GM20431 (cell line): ENCODE results near the gene AUTS2.

Experiments
- in situ Hi-C: fragments of 300-500 bp; cut with MseI, MboI; formaldehyde crosslinking; loops from one replicate; pipeline ENCODE4 v1.15.0; 2020; ENCODE audit warnings: low sequenced_read_pairs; ENCODE audit not compliant: unreplicated experiment

AUTS2 gene

DNA sequence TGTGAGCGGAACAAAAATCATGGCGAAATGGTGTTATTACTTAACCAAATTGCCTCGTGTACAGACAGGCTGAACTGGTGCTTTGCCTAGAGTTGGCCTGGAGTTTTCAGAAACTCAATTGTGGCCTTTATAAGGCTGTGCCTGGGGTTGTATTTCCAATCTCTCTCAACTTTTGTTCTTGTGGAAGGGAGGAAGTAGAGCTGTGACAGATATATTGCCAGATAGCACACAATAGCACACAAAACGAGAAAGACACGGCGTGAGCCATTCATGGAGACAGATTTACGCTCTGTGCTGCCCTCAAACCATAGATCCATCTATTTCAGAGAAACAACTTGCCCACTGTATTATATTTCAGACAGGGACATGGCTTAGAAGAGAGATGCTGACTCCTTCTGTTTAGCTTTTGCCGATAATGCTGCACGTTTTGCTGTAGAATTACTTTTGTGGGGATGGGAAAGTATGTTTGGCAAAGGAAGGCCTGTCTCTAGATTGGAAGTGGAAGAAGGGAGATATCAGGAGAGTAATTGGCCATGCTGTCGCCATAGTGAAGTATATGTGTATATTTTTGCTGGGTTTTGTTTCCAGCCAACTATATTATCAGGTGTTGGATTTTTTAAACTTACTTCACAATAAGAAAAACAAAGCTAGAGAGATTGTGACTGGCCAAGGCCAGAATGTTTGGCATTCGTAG lies 80.4 kb downstream of the AUTS2 start:
- in situ Hi-C loops, result no loop called here

DNA sequence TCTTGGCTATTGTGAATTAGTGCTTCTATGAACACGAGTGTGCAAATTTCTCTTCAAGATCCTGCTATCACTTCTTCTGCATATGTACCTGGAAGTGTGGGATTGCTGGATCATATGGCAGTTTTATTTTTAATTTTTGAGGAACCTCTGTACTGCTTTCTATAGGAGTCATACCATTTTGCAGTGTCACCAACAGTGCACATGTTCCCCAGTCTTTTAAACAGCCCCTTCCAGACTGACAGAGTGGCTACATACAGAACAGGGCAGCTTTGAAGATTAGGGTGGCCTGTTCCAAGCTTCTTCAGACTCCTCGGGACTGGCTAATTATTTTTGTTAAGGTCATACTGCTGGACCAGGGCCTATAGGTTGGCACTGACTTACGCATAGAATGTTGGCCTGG lies 82.9 kb downstream of the AUTS2 start:
- in situ Hi-C loops, result no loop called here

GRCh38 chr7:69682518-69682917 lies 84.2 kb downstream of the AUTS2 start:
- in situ Hi-C loops, result no loop called here

DNA sequence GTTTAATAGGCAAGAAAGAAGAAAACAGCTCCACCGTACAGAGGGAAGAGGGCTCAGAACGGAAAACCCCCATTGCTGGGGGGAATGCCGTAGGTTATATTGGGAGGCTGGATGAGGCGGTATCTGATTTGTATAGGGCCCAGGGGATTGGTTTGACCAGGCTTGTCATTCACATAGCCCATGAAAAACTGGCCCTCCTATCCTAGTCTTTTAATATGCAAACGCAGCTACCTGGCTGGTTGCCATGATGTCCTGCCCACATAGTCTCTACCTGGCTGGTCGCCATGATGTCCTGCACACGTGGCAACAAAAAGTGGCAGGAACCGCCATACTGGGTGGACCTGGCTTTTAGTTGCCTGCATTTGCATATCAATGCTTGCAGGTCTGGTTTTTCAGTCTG lies 84.7 kb downstream of the AUTS2 start:
- in situ Hi-C loops, result no loop called here

GRCh38 chr7:69684369-69685292 lies 86.4 kb downstream of the AUTS2 start:
- in situ Hi-C loops, result no loop called here

- in situ Hi-C loops, result no loop called here
These were observed 87.0 kb downstream of the AUTS2 start for GRCh38 chr7:69685293-69685631.

DNA sequence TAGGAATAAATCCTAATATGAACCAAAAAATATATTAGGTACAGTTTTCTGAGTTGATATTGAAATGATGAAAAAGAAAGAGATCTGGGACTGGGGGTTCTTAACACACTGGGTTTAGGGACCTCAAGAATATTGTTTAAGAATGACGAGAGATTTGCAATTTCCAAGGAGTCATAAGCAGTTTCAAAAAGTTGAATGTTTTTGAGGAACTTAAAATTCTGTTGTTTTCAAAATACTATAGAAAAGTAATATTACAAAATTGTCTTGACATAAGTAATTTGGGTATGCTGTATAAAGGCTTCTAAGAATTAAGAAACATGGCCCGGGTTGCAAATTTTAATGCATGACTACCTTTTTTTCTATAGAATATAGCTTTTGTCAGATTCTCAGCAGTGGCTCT lies 88.1 kb downstream of the AUTS2 start:
- in situ Hi-C loops, result no loop called here

GRCh38 chr7:69687739-69688433 lies 89.6 kb downstream of the AUTS2 start:
- in situ Hi-C loops, result no loop called here

DNA sequence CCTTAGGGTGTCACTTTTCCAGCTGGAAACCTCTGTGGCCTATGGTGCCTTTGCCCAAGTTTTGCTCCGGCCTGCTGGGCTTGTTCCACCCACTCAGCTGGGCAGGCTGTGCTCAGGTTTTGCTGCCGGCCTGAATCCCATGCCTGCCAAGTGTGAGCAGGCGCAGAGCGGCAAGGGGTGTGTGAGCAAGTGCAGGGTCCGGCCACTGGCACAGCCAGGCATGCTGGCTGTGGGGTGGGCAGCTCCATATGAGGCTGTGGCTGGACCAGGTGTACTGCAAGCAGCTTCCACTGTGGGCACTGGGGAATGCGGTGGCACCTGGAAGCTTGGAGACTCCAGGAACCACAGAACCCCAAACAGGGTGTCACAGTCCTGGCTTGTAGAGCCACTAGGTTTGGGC lies 92.1 kb downstream of the AUTS2 start:
- in situ Hi-C loops, result no loop called here

GRCh38 chr7:69691327-69691726 lies 93.1 kb downstream of the AUTS2 start:
- in situ Hi-C loops, result no loop called here

- in situ Hi-C loops, result no loop called here
These were observed 93.5 kb downstream of the AUTS2 start for GRCh38 chr7:69691734-69692133.

DNA sequence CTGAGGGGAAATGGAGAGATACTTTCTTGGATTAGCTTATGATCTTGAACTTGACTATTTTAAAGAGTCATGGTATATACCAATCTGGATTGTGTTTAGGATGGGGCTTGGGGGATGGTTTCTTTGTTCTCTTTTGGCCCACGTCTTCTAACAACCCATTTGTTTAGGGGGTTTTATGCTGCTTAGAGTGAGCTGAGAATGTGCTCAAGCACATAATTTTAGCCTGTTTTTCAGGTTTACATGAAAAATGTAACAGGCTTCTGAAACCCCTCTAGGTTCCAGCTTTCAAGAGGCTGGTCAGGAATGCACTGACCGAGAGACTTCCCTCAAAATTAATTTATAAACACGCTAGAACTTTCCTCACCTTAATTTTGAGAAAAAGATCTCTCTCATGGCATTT lies 94.3 kb downstream of the AUTS2 start:
- in situ Hi-C loops, result no loop called here

GRCh38 chr7:69693042-69693441 lies 94.8 kb downstream of the AUTS2 start:
- in situ Hi-C loops, result no loop called here

- in situ Hi-C loops, result no loop called here
These were observed 97.8 kb downstream of the AUTS2 start for GRCh38 chr7:69696054-69696591.

DNA sequence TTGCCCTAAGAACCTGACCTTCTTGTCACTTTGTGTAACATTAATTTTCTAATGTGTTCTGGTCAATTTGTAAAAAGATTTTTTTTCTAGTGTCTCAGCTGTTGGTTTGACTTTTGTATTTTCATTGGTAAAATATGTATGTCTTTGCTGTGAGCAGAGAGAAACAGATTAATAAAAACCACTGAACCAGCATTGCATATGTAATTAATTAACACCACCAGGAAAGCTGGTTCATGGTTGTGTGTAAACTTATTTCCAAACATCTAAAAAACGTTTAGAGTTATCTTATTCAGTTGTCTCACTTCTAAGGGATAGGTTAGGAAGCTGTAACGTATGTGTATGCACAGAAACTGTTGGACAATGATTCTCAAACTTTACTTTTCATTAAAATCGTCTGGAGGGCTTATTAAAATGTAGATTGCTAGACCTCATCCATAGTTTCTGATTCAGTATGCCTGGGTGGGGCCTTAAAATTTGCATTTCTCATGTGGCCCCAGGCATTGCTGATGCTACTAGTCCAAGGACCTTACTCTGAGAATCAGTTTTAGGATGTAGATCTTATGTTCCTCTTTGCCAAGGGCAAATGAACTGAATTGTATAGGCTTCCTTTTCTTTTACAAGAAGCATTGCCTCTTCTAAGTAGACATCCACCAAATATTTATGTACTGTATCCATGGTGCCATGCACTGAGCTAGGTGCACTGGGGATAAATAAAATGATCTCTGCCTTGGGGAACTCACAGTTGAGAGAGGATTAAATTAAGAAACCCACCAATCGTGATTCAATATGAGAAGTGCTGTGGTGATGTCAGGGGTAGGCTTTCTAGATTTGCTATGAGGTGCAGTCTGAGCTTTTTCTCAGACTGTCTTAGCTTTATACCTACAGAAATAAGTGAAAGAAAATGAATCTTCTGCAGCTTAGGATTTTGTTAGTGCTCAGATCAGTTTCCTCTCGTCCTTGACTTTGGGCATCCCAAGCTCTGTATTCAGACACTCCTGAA lies 98.7 kb downstream of the AUTS2 start:
- in situ Hi-C loops, result no loop called here

- in situ Hi-C loops, result no loop called here
These were observed 100.0 kb downstream of the AUTS2 start for GRCh38 chr7:69698109-69698825.

- in situ Hi-C loops, result no loop called here
These were observed 101.7 kb downstream of the AUTS2 start for GRCh38 chr7:69699931-69700330.

GRCh38 chr7:69700331-69700730 lies 102.1 kb downstream of the AUTS2 start:
- in situ Hi-C loops, result no loop called here

GRCh38 chr7:69701288-69701687 lies 103.0 kb downstream of the AUTS2 start:
- in situ Hi-C loops, result no loop called here
